ENCODE measurements around the gene DNPEP.
"Not testable (repeated sequence)": the region's sequence is repeated elsewhere in the genome, so short reads cannot be mapped to it uniquely, and the experiment has no call there.

Gene DNPEP

GRCh38 chr2:219419012-219419324 is 31.3 kb upstream of the DNPEP start:
- no peak for DNase-seq (ENCODE audit: low spot score)

DNA sequence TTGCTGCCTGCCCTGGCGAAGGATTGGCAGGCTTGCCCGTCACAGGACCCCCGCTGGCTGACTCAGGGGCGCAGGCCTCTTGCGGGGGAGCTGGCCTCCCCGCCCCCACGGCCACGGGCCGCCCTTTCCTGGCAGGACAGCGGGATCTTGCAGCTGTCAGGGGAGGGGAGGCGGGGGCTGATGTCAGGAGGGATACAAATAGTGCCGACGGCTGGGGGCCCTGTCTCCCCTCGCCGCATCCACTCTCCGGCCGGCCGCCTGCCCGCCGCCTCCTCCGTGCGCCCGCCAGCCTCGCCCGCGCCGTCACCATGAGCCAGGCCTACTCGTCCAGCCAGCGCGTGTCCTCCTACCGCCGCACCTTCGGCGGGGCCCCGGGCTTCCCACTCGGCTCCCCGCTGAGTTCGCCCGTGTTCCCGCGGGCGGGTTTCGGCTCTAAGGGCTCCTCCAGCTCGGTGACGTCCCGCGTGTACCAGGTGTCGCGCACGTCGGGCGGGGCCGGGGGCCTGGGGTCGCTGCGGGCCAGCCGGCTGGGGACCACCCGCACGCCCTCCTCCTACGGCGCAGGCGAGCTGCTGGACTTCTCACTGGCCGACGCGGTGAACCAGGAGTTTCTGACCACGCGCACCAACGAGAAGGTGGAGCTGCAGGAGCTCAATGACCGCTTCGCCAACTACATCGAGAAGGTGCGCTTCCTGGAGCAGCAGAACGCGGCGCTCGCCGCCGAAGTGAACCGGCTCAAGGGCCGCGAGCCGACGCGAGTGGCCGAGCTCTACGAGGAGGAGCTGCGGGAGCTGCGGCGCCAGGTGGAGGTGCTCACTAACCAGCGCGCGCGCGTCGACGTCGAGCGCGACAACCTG is 30.7 kb upstream of the DNPEP start, which contains the start of gene DES:
TSS of gene DES (plus strand) at position 223 of the 857 bp plus-strand sequence. CDS start at position 309, 86 bp downstream.
- DNase-seq (ENCODE audit: low spot score): peak; percentile 51

DNA sequence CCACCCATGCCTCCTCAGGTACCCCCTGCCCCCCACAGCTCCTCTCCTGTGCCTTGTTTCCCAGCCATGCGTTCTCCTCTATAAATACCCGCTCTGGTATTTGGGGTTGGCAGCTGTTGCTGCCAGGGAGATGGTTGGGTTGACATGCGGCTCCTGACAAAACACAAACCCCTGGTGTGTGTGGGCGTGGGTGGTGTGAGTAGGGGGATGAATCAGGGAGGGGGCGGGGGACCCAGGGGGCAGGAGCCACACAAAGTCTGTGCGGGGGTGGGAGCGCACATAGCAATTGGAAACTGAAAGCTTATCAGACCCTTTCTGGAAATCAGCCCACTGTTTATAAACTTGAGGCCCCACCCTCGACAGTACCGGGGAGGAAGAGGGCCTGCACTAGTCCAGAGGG is 29.7 kb upstream of the DNPEP start:
- DNase-seq (ENCODE audit: low spot score): no peak

DNA sequence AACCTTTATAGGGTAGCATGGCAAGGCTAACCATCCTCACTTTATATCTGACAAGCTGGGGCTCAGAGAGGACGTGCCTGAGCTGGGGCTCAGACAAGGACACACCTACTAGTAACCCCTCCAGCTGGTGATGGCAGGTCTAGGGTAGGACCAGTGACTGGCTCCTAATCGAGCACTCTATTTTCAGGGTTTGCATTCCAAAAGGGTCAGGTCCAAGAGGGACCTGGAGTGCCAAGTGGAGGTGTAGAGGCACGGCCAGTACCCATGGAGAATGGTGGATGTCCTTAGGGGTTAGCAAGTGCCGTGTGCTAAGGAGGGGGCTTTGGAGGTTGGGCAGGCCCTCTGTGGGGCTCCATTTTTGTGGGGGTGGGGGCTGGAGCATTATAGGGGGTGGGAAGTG is 29.2 kb upstream of the DNPEP start:
- DNase-seq (ENCODE audit: low spot score): no peak

DNA sequence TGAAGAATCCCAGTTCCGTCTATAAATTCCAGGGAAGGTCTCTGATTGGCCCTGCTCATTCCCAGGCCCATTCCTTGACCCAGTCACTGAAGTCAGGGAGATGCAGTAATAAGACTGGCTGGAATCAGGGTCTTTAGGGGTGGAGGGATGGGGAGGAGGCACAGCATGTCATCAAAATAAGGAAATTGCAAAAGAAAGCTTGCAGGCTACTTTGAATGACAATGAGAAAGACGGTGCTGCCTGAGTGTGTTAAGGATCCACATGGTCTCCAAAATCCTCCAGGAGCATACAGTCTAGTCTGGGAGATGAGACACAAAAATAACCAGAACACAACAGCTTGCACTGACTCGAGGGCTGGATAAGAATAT is 28.5 kb upstream of the DNPEP start:
- no peak for DNase-seq (ENCODE audit: low spot score)

GRCh38 chr2:219415580-219416234 is 28.0 kb upstream of the DNPEP start:
- DNase-seq (ENCODE audit: low spot score): no peak

DNA sequence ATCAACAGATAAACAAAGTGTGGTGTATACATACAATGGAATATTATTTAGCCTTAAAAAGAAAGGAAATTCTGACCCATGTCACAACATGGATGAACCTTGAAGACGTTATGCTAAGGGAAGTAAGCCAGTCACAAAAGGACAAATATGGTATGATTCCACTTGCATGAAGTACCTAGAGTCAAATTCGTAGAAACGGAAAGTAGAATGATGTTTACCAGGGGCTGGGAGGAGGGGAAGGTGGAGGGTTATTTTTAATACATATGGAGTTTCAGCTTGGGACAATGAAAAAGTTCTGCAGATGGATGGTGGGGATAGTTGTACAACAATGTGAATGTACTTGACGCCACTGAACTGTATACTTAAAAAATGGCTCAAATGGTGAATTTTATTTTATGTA is 27.1 kb upstream of the DNPEP start:
- DNase-seq (ENCODE audit: low spot score): no peak

GRCh38 chr2:219410390-219410789 is 22.7 kb upstream of the DNPEP start:
- no peak for DNase-seq (ENCODE audit: low spot score)

DNA sequence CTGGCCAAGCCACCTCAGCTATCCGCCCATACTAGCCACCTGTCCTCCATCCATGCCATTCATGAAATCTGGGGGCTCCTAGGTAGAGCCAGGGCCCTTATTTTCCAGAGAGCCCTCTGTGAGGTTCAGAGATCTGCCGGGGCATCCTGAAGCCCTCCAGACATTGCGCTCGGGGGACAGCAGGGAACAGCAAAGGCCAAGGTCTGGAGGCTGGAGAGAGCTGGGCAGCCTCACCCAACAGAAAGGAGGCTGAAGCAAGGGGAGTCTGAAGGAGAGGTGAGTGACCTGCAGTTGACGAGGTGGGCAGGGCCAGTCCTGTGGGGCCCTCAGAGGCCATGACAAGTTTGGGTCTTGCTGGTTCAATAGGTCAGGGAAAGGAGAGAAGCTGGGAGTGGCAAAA is 21.9 kb upstream of the DNPEP start:
- DNase-seq (ENCODE audit: low spot score): no peak

GRCh38 chr2:219408631-219409030 is 20.9 kb upstream of the DNPEP start:
- no peak for DNase-seq (ENCODE audit: low spot score)

DNA sequence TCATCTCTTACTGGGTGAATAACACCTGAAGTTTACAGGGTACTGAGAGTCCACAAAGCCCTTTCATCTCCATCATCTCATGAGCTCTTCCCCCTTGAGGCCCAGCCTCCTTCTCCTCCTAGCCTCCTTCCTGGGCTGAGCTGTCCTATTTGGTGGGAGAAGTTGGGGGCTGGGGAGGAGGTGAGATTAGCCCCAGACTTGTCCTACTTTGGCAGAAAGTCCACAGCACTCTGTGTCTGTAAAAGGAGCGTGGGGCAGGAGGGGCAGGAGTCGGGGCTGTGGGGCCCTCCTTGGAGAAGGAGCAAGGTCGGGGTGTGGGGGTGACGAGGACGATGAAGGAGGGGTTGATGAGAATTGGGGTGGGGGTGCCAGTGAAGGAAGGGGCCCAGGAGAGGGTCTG is 20.5 kb upstream of the DNPEP start:
- no peak for DNase-seq (ENCODE audit: low spot score)

DNA sequence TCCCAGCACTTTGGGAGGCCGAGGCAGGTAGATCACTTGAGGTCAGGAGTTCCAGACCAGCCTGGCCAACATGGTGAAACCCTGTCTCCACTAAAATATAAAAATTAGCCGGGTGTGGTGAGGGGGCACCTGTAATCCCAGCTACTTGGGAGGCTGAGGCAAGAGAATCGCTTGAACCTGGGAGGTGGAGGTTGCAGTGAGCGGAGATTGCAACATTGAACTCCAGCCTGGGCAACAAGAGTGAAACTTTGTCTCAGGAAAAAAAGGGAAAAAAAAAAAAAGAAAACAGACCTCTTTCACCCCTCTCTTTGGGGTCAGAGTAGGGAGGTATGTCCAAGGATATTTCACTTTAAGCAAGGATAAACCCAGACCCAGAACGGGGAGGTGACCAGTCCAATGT is 19.6 kb upstream of the DNPEP start:
- not testable (repeated sequence) for DNase-seq (ENCODE audit: low spot score)

GRCh38 chr2:219406861-219407230 is 19.1 kb upstream of the DNPEP start:
- peak; percentile 92 for DNase-seq (ENCODE audit: low spot score)

DNA sequence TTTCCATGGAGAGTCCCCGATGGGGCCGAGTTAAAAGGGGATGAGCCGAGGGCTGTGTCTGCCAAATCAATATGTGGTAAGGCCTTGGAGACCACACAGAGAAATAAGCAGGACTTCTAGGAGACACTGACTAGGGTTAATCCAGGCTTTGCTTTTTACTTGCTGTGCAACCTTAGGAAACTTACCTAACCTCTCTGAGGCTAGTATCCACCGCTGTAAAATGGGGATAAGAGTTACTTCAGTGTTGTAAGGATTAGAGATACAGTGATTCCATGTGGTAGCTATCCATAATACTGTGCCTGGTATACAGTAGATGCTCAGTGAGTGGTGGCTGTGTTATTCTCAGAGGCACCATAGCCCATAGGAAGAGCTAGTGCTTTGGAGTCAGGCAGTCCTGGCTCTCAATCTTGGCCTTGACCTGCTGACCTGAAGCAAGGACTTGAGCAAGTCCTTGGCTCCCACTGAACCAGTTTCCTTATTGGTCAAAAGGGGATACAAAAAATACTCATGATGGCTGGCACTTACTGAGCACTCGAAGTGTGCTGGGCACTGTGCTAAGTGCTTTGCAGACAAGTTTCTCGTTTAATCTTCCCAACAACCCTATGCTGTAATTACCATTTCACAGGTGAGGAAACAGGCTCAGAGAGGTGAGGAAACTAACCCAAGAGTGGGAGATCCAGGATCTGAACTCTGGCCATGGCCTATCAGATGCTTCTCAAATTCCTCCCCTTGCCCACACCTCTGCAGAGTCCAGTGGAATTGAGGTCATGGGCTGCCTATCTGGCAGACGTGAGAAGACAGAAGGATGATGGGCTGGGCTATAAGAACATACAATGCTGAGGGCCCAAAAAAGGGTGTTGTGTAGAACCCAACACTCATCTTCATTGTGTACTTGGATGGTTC is 18.5 kb upstream of the DNPEP start:
- no peak for DNase-seq (ENCODE audit: low spot score)

DNA sequence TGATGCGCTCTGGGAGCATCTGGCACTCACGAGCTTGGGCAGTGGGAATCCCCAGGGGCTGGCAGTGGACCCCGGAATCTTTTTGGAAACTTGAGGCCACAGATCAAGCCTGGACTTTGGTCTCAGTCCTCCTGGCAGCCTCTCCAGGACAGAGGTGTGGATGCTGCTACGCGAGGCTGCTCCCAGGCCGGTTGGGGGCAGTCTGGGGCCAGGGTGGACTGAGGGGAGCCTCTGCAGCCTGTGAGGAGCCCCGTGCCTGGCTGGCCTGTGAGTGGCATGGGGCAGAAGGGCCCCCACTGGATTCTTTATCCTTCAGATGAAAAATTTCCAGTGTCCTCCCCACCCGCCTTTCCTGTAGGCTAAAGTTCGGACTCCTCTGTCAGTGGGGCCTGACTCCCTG is 17.7 kb upstream of the DNPEP start:
- DNase-seq (ENCODE audit: low spot score): no peak

GRCh38 chr2:219404954-219405353 is 17.2 kb upstream of the DNPEP start:
- DNase-seq (ENCODE audit: low spot score): no peak

- no peak for DNase-seq (ENCODE audit: low spot score)
Measured at GRCh38 chr2:219404291-219404910, 16.7 kb upstream of the DNPEP start.

DNA sequence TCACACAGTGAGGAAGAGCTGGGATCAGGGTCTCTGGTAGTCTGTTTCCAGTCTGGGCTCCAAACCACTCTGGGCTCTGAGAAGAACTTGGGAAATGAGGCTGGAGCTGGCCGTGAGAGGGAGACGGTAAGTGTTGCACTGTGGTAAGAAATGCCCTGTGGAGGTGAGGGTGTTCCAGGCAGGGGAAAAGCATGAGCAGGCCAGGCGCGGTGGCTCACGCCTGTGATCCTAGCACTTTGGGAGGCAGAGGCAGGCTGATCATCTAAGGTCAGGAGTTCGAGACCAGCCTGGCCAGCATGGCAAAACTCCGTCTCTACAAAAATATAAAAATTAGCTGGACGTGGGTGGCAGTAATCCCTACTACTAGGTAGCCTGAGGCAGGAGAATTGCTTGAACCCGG is 16.1 kb upstream of the DNPEP start:
- no peak for DNase-seq (ENCODE audit: low spot score)

GRCh38 chr2:219402665-219403515 is 15.2 kb upstream of the DNPEP start:
- peak; percentile 85 for DNase-seq (ENCODE audit: low spot score)

DNA sequence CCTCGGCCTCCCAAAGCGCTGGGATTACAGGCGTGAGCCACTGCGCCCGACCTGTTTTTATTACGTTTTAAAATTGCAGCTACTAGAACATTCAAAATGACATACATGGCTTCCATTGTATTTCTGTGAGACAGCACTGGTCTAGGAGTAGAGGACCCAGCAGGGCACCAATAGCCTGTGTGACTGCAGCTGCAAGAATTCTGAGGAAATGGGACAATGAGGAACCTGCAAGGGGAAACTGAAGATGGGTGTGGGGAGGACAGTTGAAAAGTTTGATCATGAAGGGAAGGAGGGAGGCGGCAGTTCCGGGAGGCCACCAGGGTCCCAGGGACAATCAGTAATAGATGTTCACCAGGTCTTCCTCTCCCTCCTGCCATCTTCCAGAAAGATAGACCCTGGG is 13.9 kb upstream of the DNPEP start:
- DNase-seq (ENCODE audit: low spot score): no peak

- no peak for DNase-seq (ENCODE audit: low spot score)
Measured at GRCh38 chr2:219400562-219400961, 12.8 kb upstream of the DNPEP start.
